ENCODE results near the gene PIP4K2A.

GRCh38 chr10:22593636-22594198 lies 120.7 kb downstream of the PIP4K2A start:
- no peak for TF ChIP-seq CTCF (IDR thresholded peaks at IDR 0.05)
- TF ChIP-seq POLR2A (IDR thresholded peaks at IDR 0.05): no peak
